Trophoblast cell (in vitro differentiated cells and primary cell): Measurements from ENCODE around the gene POM121L12.

Experiments
- DNase-seq, 2 donors: peaks; one replicate each; pipeline ENCODE4 v3.0.0-alpha.2; 2016
- H2AFZ ChIP-seq: 2 replicates; pipeline ENCODE4 v1.6.1; 2013; ENCODE audit warnings: low read length, moderate library complexity, mild to moderate bottlenecking; ENCODE audit not compliant: insufficient read depth, poor library complexity
- H2AK5ac ChIP-seq: 2 replicates; pipeline ENCODE4 v1.6.1; 2013; ENCODE audit warnings: mild to moderate bottlenecking, low read length
- H2BK120ac ChIP-seq: 2 replicates; pipeline ENCODE4 v1.6.1; 2013; ENCODE audit warnings: low read length, mild to moderate bottlenecking, moderate library complexity; ENCODE audit not compliant: insufficient read depth, poor library complexity
- H2BK12ac ChIP-seq: 2 replicates; pipeline ENCODE4 v1.6.1; 2013; ENCODE audit warnings: mild to moderate bottlenecking, low read length, moderate library complexity
- H2BK5ac ChIP-seq: 2 replicates; pipeline ENCODE4 v1.6.1; 2013; ENCODE audit warnings: low read length, low read depth, moderate library complexity, mild to moderate bottlenecking; ENCODE audit not compliant: poor library complexity
- H3K14ac ChIP-seq: 2 replicates; pipeline ENCODE4 v1.6.1; 2013; ENCODE audit warnings: mild to moderate bottlenecking, low read length
- H3K18ac ChIP-seq: 2 replicates; pipeline ENCODE4 v1.6.1; 2013; ENCODE audit warnings: mild to moderate bottlenecking, low read length
- H3K23ac ChIP-seq: 2 replicates; pipeline ENCODE4 v1.6.1; 2013; ENCODE audit warnings: low read length
- H3K27ac ChIP-seq: 2 replicates; pipeline ENCODE4 v1.5.1; 2013; ENCODE audit warnings: low read depth, mild to moderate bottlenecking, inconsistent platforms, low read length, moderate library complexity
- H3K27me3 ChIP-seq: 2 replicates; pipeline ENCODE4 v1.6.1; 2013; ENCODE audit warnings: inconsistent platforms, mild to moderate bottlenecking, low read length, moderate library complexity; ENCODE audit not compliant: insufficient read depth
- H3K36me3 ChIP-seq, 2 experiments: 1 replicate in 1 of 2; 2 replicates in 1 of 2; pipeline ENCODE4 v1.6.1; 2013; ENCODE audit warnings: low read length in 2 of 2, mild to moderate bottlenecking in 2 of 2, moderate library complexity in 1 of 2; ENCODE audit not compliant: insufficient read depth in 2 of 2, control insufficient read depth in 1 of 2
- H3K4ac ChIP-seq: 2 replicates; pipeline ENCODE4 v1.6.1; 2013; ENCODE audit warnings: low read depth, mild to moderate bottlenecking, low read length, moderate library complexity
- H3K4me1 ChIP-seq, 2 experiments: 1 replicate in 1 of 2; 2 replicates in 1 of 2; pipeline ENCODE4 v1.6.1; 2013; ENCODE audit warnings: low read length in 2 of 2, mild to moderate bottlenecking in 2 of 2, moderate library complexity in 1 of 2; ENCODE audit not compliant: insufficient read depth in 2 of 2, control insufficient read depth in 1 of 2
- H3K4me2 ChIP-seq: 2 replicates; pipeline ENCODE4 v1.6.1; 2013; ENCODE audit warnings: inconsistent platforms, mild to moderate bottlenecking, low read length, moderate library complexity
- H3K4me3 ChIP-seq: 2 replicates; pipeline ENCODE4 v1.5.1; 2013; ENCODE audit warnings: mild to moderate bottlenecking, low read depth, low read length, inconsistent platforms
- H3K79me1 ChIP-seq: one replicate; pipeline ENCODE4 v1.6.1; 2013; ENCODE audit warnings: low read length
- H3K79me2 ChIP-seq: 2 replicates; pipeline ENCODE4 v1.6.1; 2013; ENCODE audit warnings: low read length, mild to moderate bottlenecking; ENCODE audit not compliant: control insufficient read depth, insufficient read depth, poor library complexity
- H3K9ac ChIP-seq: 2 replicates; pipeline ENCODE4 v1.6.1; 2013; ENCODE audit warnings: mild to moderate bottlenecking, low read length
- H3K9me3 ChIP-seq: 2 replicates; pipeline ENCODE4 v1.6.1; 2013; ENCODE audit warnings: low read depth, mild to moderate bottlenecking, control low read depth, inconsistent platforms, low read length; ENCODE audit not compliant: insufficient read depth
- H4K12ac ChIP-seq: 2 replicates; pipeline ENCODE4 v1.6.1; 2013; ENCODE audit warnings: low read depth, mild to moderate bottlenecking, low read length, moderate library complexity
- H4K8ac ChIP-seq: 2 replicates; pipeline ENCODE4 v1.6.1; 2013; ENCODE audit warnings: low read depth, mild to moderate bottlenecking, low read length, moderate library complexity
- H4K91ac ChIP-seq: one replicate; pipeline ENCODE4 v1.6.1; 2013; ENCODE audit warnings: low read depth, mild to moderate bottlenecking, low read length, moderate library complexity
- WGBS: extraction: QIAGEN DNeasy Blood & Tissue Kit; methylation state at CpG from one replicate; pipeline ENCODE4 v1.1.7; 2013; ENCODE audit warnings: missing lambda C conversion rate; ENCODE audit not compliant: insufficient read length, insufficient coverage; ENCODE audit errors: extremely low coverage; 5-methylcytosine and 5-hydroxymethylcytosine counted together

The POM121L12 gene

GRCh38 chr7:53059591-53059990 lies 24.2 kb downstream of the POM121L12 start:
- no peak for DNase-seq
- no peak overlapping the region for H4K12ac ChIP-seq
- no peak overlapping the region for H3K4ac ChIP-seq
- H4K8ac ChIP-seq, result no peak overlapping the region
- no peak overlapping the region for H2BK5ac ChIP-seq
- no peak overlapping the region for H3K4me3 ChIP-seq
- no peaks in the 10 kb centered on the region for H3K79me1 ChIP-seq
- H2AFZ ChIP-seq, result no peak overlapping the region
- no peak overlapping the region for H4K91ac ChIP-seq
- no CpG with 5 or more reads among the region's 2 CpGs for WGBS
- H3K9ac ChIP-seq, result no peak overlapping the region
- no peaks in the 10 kb centered on the region for H3K36me3 ChIP-seq
- no peak overlapping the region for H3K23ac ChIP-seq
- H2AK5ac ChIP-seq, result no peak overlapping the region
- peaks cover 1% of the 10 kb centered on the region for H3K9me3 ChIP-seq
- H3K79me2 ChIP-seq, result no peaks in the 10 kb centered on the region
- no peak overlapping the region for H3K18ac ChIP-seq
- no peak overlapping the region for H2BK12ac ChIP-seq
- no peak overlapping the region for H3K4me2 ChIP-seq
- no peaks in the 10 kb centered on the region for H3K4me1 ChIP-seq
- no peak overlapping the region for H3K14ac ChIP-seq
- no peaks in the 10 kb centered on the region for H3K27me3 ChIP-seq
- no peak overlapping the region for H3K27ac ChIP-seq
- H2BK120ac ChIP-seq, result no peak overlapping the region

GRCh38 chr7:53060066-53060465 lies 24.6 kb downstream of the POM121L12 start:
- no peak overlapping the region for H3K4ac ChIP-seq
- no peak overlapping the region for H3K9ac ChIP-seq
- H3K36me3 ChIP-seq, result no peaks in the 10 kb centered on the region
- no peak overlapping the region for H3K4me2 ChIP-seq
- no peak overlapping the region for H3K18ac ChIP-seq
- H3K9me3 ChIP-seq, result peaks cover 1% of the 10 kb centered on the region
- H3K27me3 ChIP-seq, result no peaks in the 10 kb centered on the region
- no peak overlapping the region for H3K4me3 ChIP-seq
- H2BK120ac ChIP-seq, result no peak overlapping the region
- H3K79me2 ChIP-seq, result no peaks in the 10 kb centered on the region
- DNase-seq, result no peak
- H3K79me1 ChIP-seq, result no peaks in the 10 kb centered on the region
- H2BK5ac ChIP-seq, result no peak overlapping the region
- H4K12ac ChIP-seq, result no peak overlapping the region
- H3K23ac ChIP-seq, result no peak overlapping the region
- no peak overlapping the region for H2BK12ac ChIP-seq
- no peak overlapping the region for H3K27ac ChIP-seq
- no peak overlapping the region for H4K8ac ChIP-seq
- H2AFZ ChIP-seq, result no peak overlapping the region
- H3K4me1 ChIP-seq, result no peaks in the 10 kb centered on the region
- no peak overlapping the region for H2AK5ac ChIP-seq
- 100% methylated on average over 1 of the region's 1 CpG for WGBS
- H4K91ac ChIP-seq, result no peak overlapping the region
- no peak overlapping the region for H3K14ac ChIP-seq

- Histone ChIP-seq H2BK120ac (no peak overlapping the region), H3K4me2 (no peak overlapping the region), H3K27me3 (no peaks in the 10 kb centered on the region), H2BK5ac (no peak overlapping the region), H3K9ac (no peak overlapping the region), H3K23ac (no peak overlapping the region), H2BK12ac (no peak overlapping the region), H4K91ac (no peak overlapping the region), H2AFZ (no peak overlapping the region), H4K12ac (no peak overlapping the region), H3K9me3 (peaks cover 1% of the 10 kb centered on the region), H3K79me2 (no peaks in the 10 kb centered on the region), H3K4ac (no peak overlapping the region), H3K18ac (no peak overlapping the region), H3K36me3 (no peaks in the 10 kb centered on the region), H4K8ac (no peak overlapping the region), H3K4me3 (no peak overlapping the region), H3K14ac (no peak overlapping the region), H3K4me1 (no peaks in the 10 kb centered on the region), H3K27ac (no peak overlapping the region), H2AK5ac (no peak overlapping the region), H3K79me1 (no peaks in the 10 kb centered on the region)
- no peak for DNase-seq
Measured at GRCh38 chr7:53062796-53063195, 27.4 kb downstream of the POM121L12 start.

- Histone ChIP-seq H3K79me2 (no peaks in the 10 kb centered on the region), H3K4ac (no peak overlapping the region), H2BK120ac (no peak overlapping the region), H2BK5ac (no peak overlapping the region), H3K4me2 (no peak overlapping the region), H4K91ac (no peak overlapping the region), H3K9ac (no peak overlapping the region), H4K12ac (no peak overlapping the region), H3K4me3 (no peak overlapping the region), H2AFZ (no peak overlapping the region), H3K9me3 (no peaks in the 10 kb centered on the region), H3K27ac (no peak overlapping the region), H2BK12ac (no peak overlapping the region), H3K14ac (no peak overlapping the region), H3K36me3 (no peaks in the 10 kb centered on the region), H3K79me1 (no peaks in the 10 kb centered on the region), H3K23ac (no peak overlapping the region), H4K8ac (no peak overlapping the region), H3K27me3 (no peaks in the 10 kb centered on the region), H3K18ac (no peak overlapping the region), H3K4me1 (no peaks in the 10 kb centered on the region), H2AK5ac (no peak overlapping the region)
- no peak for DNase-seq
- no CpG with 5 or more reads among the region's 2 CpGs for WGBS
Measured at GRCh38 chr7:53068673-53069072, 33.2 kb downstream of the POM121L12 start.
